LNCAP (cell line): Measurements from ENCODE around the gene HOXD8.
A peak's percentile ranks its signal among the peaks of the same experiment; 100 is the strongest.

ENCODE experiments used
- TF ChIP-seq, protein P1 (sequence below): fragments of 450-650 bp; IDR thresholded peaks from 2 replicates; pipeline ENCODE4 v1.5.1; 2017; ENCODE audit warnings: mild to moderate bottlenecking

Gene HOXD8

DNA sequence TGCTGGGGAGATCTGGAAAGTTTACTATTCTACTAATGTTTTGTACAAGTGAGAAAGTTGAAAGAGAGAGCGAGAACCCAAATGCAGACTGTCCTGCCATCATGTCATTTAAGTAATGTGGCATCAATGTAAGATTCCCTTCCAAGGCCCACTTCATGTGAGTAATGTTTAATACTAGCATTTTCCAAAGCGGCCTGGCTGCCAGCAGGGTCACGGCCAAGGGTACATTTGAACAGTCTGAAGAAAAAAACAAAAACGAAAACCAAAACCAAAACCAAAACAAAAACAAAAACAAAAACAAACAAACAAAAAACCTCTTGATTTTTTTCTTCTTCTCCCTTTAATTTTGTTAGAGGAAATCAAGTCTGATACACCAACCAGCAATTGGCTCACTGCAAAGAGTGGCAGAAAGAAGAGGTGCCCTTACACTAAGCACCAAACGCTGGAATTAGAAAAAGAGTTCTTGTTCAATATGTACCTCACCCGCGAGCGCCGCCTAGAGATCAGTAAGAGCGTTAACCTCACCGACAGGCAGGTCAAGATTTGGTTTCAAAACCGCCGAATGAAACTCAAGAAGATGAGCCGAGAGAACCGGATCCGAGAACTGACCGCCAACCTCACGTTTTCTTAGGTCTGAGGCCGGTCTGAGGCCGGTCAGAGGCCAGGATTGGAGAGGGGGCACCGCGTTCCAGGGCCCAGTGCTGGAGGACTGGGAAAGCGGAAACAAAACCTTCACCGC, 10.7 kb upstream of the HOXD8 start:
- TF ChIP-seq, protein P1, sequence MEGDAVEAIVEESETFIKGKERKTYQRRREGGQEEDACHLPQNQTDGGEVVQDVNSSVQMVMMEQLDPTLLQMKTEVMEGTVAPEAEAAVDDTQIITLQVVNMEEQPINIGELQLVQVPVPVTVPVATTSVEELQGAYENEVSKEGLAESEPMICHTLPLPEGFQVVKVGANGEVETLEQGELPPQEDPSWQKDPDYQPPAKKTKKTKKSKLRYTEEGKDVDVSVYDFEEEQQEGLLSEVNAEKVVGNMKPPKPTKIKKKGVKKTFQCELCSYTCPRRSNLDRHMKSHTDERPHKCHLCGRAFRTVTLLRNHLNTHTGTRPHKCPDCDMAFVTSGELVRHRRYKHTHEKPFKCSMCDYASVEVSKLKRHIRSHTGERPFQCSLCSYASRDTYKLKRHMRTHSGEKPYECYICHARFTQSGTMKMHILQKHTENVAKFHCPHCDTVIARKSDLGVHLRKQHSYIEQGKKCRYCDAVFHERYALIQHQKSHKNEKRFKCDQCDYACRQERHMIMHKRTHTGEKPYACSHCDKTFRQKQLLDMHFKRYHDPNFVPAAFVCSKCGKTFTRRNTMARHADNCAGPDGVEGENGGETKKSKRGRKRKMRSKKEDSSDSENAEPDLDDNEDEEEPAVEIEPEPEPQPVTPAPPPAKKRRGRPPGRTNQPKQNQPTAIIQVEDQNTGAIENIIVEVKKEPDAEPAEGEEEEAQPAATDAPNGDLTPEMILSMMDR, result peak; percentile 59

DNA sequence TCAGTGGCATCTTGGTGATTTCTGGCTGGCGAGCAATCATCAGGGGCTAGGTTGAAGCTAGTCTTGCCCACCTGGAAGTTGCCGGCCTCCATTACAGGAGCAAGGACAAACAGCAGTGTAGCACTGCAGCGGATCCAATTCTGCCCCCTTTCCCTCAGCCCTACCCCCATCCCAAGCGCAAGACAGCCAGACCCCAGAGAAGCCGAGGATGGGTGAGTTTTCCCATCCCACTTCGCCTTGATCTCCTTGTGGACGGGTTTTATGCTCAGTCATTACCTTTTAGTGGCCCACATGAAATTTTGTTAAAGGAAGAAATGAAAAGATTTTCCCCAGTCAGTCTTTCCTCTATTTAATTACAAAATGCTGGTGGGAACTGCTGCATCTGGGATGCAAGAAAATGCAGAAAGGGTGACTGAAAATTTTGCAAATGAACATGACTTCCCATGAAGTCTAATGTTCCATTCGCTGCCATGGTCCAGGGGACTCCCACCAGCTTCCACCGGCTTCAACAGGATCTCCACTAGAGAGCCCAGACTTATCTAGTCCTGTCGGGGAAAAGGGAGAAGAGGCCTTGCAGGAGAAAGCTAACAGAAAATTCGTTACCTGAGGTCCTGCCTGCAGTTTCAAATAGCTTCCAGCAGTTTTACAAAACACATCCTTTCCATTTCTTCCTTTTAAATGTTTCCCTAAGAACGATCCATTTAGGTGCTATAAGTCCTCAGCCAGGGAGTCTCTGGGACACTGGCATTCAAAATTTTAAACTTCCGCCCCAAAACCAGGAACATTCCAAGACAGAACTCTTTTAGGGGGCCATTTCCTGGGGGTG, 8.9 kb upstream of the HOXD8 start:
- TF ChIP-seq, protein P1, result no peak

DNA sequence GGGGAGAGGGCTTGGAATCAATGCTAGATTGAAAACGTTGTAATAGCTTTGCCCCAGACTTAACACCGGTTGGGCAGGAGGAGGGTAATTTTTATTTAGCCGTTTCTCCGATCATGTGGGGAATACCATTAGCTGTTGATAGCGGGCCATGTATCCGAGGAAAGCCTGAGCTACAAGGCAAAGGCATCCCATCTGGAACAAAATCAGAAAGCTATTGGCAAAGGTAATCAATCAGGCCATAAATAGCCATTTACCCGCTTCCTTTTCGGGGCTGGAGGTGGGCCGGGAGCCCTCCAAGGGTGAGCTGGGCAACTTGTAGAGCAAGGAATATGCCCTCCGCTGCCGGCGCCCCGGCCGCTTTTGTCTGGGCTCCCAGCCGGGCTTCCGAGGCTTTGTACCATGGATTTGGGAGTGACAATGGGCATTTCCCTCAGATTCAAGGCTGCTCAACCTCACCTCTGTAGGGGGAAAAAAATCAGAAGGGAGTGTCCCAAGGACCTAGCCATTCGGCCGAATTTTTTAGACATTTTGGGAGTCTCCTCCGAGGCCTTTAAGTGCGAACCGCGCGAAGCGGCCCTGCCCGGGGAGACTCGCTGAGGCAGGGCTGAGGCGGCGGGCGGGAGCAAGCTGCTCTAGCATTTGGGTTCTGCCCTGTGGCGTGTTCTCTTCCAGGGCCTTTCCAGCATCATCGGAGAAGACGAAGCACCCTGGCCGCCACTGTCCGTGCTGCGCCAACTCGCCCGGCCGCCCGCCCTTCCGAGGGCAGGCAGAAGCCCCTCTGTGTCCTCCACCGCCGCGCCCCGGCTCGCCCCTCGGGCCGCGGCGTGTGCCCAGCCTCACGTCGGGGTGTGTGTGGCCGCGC, 8.1 kb upstream of the HOXD8 start:
- TF ChIP-seq, protein P1, result no peak

DNA sequence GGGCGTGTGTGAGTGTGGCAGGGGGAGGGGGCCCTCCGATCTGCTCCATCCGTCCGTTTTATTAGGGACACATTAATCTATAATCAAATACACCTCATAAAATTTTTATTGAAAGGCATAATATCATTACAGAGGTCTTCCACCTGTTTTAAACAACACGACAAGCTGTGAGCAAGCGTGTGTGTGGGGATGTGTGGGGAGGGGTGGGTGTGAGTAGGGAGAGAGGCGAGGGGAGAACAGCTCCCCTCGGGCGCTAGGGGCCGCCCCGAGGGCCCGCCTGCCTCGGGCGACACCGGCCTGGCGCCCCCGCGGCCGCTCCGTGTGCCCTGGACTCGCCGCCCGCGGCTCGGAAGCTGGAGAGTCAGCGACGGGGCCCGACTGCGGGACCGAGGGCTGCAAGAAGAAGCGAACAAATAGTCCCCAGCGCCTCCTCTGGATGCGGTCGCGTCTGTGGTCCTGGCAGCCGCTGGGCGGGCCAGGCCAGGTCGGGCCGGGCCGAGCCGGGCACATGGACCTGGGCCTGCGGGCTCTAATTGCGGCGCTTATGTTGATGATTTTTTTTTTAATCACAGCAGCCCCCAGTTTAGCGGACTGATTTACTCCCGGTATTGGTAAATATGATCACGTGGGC, 7.3 kb upstream of the HOXD8 start:
- TF ChIP-seq, protein P1, result no peak

DNA sequence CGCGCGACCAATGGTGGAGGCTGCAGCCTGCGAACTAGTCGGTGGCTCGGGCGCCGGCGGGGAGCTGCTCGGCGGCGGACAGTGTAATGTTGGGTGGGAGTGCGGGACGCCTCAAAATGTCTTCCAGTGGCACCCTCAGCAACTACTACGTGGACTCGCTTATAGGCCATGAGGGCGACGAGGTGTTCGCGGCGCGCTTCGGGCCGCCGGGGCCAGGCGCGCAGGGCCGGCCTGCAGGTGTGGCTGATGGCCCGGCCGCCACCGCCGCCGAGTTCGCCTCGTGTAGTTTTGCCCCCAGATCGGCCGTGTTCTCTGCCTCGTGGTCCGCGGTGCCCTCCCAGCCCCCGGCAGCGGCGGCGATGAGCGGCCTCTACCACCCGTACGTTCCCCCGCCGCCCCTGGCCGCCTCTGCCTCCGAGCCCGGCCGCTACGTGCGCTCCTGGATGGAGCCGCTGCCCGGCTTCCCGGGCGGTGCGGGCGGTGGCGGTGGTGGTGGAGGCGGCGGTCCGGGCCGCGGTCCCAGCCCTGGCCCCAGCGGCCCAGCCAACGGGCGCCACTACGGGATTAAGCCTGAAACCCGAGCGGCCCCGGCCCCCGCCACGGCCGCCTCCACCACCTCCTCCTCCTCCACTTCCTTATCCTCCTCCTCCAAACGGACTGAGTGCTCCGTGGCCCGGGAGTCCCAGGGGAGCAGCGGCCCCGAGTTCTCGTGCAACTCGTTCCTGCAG, 6.7 kb upstream of the HOXD8 start, which contains the start of gene HOXD9:
Gene HOXD9, plus strand, starts transcription at position 37 of the 728 bp plus-strand sequence. Its CDS starts 50 bp downstream, at position 87.
- TF ChIP-seq, protein P1, result no peak

DNA sequence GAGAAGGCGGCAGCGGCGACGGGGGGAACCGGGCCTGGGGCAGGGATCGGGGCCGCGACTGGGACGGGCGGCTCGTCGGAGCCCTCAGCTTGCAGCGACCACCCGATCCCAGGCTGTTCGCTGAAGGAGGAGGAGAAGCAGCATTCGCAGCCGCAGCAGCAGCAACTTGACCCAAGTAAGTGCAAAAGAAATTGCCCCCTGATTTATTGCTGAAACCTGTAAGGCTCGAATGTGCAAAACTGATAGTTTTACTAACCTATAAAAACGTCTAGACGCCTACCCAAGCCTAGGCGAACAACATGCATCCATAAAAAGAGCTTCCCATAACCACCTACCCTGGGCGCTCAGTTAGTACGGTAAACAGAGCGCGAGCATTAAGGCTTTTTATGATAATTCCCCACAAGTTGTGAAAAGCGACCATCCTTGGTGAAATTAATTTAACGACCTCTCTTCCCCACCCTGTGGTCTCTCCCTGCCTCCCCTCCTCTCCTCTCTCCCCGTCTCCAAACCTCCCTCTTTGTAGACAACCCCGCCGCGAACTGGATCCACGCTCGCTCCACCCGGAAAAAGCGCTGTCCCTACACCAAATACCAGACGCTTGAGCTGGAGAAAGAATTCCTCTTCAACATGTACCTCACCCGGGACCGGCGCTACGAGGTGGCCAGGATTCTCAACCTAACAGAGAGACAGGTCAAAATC, 5.9 kb upstream of the HOXD8 start:
- TF ChIP-seq, protein P1, result no peak
